NK-92 (cell line): ENCODE measurements around the gene KRTAP4-1.
"Not testable (repeated sequence)": the region's sequence is repeated elsewhere in the genome, so short reads cannot be mapped to it uniquely, and the experiment has no call there.

ENCODE experiments used
- DNase-seq: peaks from one replicate; lab custom pipeline; 2025; ENCODE audit not compliant: unreplicated experiment; lab: John Stamatoyannopoulos, UW

Gene KRTAP4-1

GRCh38 chr17:41184480-41184961 is at the start of gene KRTAP4-1:
Gene KRTAP4-1 (minus strand): TSS chr17:41184911. CDS start chr17:41184854, 57 bp downstream.
- no peak for DNase-seq

GRCh38 chr17:41232399-41233105 is 47.8 kb upstream of the KRTAP4-1 start, which contains the start of gene KRTAP9-3:
Gene KRTAP9-3 (plus strand): TSS chr17:41232449. CDS start chr17:41232502, 53 bp downstream.
- DNase-seq: not testable (repeated sequence)

- DNase-seq: no peak
Measured at GRCh38 chr17:41231731-41232130, 47.0 kb upstream of the KRTAP4-1 start.

- no peak for DNase-seq
Measured at GRCh38 chr17:41230094-41230493, 45.4 kb upstream of the KRTAP4-1 start.

- not testable (repeated sequence) for DNase-seq
Measured at GRCh38 chr17:41226598-41227095, 41.9 kb upstream of the KRTAP4-1 start, which contains the start of gene KRTAP9-2. Gene KRTAP9-2 (plus strand): TSS chr17:41226648. CDS start chr17:41226655, 7 bp downstream.

GRCh38 chr17:41226051-41226450 is 41.3 kb upstream of the KRTAP4-1 start:
- DNase-seq: no peak

- DNase-seq: no peak
Measured at GRCh38 chr17:41223821-41224220, 39.1 kb upstream of the KRTAP4-1 start.

- no peak for DNase-seq
Measured at GRCh38 chr17:41215681-41216080, 31.0 kb upstream of the KRTAP4-1 start.

- no peak for DNase-seq
Measured at GRCh38 chr17:41212524-41213169, 27.9 kb upstream of the KRTAP4-1 start.

- no peak for DNase-seq
Measured at GRCh38 chr17:41211845-41212466, 27.2 kb upstream of the KRTAP4-1 start.

GRCh38 chr17:41199421-41200078 is 14.8 kb upstream of the KRTAP4-1 start:
- no peak for DNase-seq

- DNase-seq: no peak
Measured at GRCh38 chr17:41196068-41196467, 11.4 kb upstream of the KRTAP4-1 start.

GRCh38 chr17:41190328-41190727 is 5.6 kb upstream of the KRTAP4-1 start:
- no peak for DNase-seq

- not testable (repeated sequence) for DNase-seq
Measured at GRCh38 chr17:41189837-41190318, 5.2 kb upstream of the KRTAP4-1 start, which contains the start of gene KRTAP9-1. Gene KRTAP9-1 (plus strand): TSS chr17:41189887. CDS start chr17:41189887, 0 bp downstream.

GRCh38 chr17:41186872-41187271 is 2.2 kb upstream of the KRTAP4-1 start:
- no peak for DNase-seq

GRCh38 chr17:41185001-41185400 is 290 bp upstream of the KRTAP4-1 start:
- DNase-seq: no peak

- DNase-seq: no peak
Measured at GRCh38 chr17:41178843-41179616, 5.7 kb downstream of the KRTAP4-1 start.

- no peak for DNase-seq
Measured at GRCh38 chr17:41178341-41178740, 6.4 kb downstream of the KRTAP4-1 start.

GRCh38 chr17:41177727-41178271 is 6.9 kb downstream of the KRTAP4-1 start, which contains the start of gene KRTAP4-2:
Gene KRTAP4-2 (minus strand): TSS chr17:41178221. CDS start chr17:41178164, 57 bp downstream.
- DNase-seq: no peak
